H4 (cell line): ENCODE results near the gene KDM4D. TPM values are rescaled to one million over a fixed set of nuclear protein-coding genes. Genes with fewer than 3 reads are reported as not detected.
A peak's percentile ranks its signal among the peaks of the same experiment; 100 is the strongest.
"Not testable (repeated sequence)": the region's sequence is repeated elsewhere in the genome, so short reads cannot be mapped to it uniquely, and the experiment has no call there.

Source experiments
- DNase-seq: peaks from one replicate; pipeline ENCODE4 v3.0.0-alpha.2; 2015; ENCODE audit warnings: low spot score
- total RNA-seq: library from RNA; depleted of rRNA; stranded (reverse); fragments of >200 nt; shearing (Covaris generic); gene quantifications from 2 replicates; pipeline ENCODE4 v1.2.3, GENCODE V29; 2014; rRNA removed

Gene KDM4D
- 0.66 and 0.81 TPM in 2 replicates for total RNA-seq

DNA sequence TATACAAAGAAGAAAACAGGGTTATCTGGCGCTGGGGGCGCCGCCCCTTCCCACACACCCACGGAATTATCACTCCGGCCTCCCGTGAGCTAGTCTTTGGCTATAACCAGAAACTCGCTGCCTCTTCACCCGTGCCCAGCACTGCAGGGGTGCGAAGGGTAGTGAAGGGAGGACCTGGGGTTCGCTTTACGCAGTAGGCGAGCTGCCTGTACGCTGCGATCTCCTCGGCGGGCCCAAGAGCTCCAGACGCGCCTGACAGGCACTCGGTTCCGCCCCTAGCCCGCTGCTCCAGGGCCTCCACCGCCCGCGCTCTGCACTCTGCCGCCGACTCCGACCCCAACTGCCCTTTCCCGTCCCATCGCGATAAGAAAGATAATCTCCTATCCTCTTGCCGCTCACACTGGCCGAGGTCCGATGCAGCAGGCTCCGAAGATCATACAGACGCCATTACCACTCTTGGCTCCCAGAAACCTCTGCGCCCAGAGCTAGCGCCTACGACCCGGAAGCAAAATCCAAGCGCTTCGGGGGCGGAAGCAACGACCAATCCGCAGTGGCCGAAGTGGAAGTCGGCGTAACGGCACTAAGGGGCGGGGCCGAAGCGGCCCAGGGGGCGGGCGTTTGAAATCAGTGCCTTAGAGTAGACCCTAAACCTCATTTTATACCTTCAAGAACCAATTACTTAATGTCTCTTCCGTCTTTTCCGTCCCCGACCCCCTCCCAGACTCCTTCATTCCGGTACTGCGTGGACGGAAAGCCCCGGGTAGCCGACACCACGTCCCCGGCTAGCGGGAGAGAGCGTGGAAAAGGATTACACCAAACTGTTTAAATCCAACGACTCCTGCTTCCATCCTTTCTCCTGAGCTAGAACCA lies at the start of gene KDM4D, which contains the start of gene CWC15:
TSS of gene KDM4D (plus strand) at position 611 of the 870 bp plus-strand sequence. CDS start 23,664 bp downstream, outside the sequence.
TSS of gene CWC15 (minus strand) at position 458 of the 870 bp plus-strand sequence. CDS start 1,371 bp downstream, outside the sequence.
- peak; percentile 90 for DNase-seq

DNA sequence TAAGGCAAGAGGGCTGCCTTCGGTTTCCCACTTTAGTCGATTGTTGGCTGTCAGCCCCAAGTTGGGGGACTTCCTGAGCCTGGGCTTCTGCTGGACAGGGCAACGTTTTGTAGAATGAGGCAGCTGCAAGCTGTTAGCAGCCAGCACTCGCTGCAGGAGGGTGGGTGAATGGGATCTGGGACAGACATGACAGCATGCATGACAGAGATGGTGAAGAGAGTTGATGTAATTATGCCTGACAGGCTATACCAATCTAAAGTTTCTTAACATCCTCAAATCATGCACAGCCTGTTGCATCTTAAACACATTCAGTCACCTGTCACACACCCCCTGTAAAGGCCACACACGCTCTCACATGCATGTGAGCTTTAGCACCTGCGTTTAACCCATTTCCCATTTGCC lies 49.3 kb upstream of the KDM4D start:
- no peak for DNase-seq

- DNase-seq = no peak
These were observed 48.9 kb upstream of the KDM4D start for GRCh38 chr11:94924612-94925011.

DNA sequence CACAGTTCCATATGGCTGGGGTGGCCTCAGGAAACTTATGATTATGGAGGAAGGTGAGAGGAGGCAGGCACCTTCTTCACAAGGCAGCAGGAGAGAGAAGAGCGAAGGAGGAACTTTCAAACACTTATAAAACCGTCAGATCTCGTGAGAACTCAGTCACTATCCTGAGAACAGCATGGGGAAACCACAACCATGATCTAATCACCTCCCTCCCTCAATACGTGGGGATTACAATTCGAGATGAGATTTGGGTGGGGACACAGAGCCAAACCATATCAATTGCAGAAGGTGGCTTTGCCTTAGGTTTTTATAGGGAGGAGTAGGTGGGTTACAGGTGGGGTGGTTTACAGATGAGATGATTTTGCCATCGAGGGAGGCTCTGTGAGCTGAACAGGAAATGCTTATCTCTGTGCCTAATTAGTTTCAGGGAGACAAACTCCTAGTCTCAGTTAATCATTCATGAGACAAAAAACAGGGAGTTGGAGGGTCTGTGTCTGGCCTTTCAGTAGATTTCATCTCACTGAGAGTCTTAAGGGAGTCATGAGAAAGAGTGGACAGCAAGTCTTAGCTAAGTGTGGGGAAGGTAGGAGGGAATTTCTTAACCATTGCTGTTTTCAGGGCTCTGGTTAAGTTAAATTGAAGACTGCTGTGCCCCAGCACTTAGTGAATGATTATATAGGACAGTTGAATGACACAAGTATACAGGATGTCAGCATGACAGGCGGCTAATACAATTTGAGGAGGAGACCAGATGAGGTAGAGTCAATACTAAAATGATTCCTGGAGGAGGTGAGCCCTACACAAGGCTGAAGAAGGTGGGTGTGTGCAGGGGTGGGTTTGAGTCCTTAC lies 47.9 kb upstream of the KDM4D start:
- DNase-seq = no peak

GRCh38 chr11:94926271-94926625 lies 47.3 kb upstream of the KDM4D start:
- DNase-seq = no peak

DNA sequence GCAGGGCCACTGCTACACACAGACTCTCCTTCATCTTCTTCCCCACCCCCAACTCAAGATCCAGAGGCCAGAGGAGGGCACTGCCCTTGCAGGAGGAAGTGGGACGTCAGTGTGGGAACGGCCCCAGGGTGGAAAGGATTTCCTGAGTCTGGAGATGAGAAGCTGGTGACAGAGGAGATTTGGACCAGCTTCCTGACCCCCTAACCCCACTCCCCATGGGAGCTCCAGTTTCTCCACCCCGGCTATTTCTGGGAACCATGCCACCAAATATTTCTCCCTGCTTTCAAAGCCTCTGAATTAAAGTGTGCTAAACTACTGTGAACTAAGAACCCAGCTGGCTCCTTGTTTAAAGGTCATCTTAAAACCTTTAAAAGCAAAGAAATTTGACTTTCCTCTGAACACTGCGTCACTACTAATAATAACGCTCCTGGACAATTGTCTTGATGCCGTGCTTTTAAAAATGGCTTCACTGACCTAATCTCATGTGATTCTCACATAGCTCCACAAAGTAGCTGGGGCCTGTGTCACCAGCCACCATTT lies 46.7 kb upstream of the KDM4D start:
- DNase-seq = peak; percentile 44

GRCh38 chr11:94928117-94928990 lies 45.2 kb upstream of the KDM4D start:
- DNase-seq = no peak

- DNase-seq = not testable (repeated sequence)
These were observed 41.4 kb upstream of the KDM4D start for GRCh38 chr11:94932072-94932471.

GRCh38 chr11:94932503-94932902 lies 41.0 kb upstream of the KDM4D start:
- no peak for DNase-seq

- DNase-seq = no peak
These were observed 40.0 kb upstream of the KDM4D start for GRCh38 chr11:94933223-94934130.

DNA sequence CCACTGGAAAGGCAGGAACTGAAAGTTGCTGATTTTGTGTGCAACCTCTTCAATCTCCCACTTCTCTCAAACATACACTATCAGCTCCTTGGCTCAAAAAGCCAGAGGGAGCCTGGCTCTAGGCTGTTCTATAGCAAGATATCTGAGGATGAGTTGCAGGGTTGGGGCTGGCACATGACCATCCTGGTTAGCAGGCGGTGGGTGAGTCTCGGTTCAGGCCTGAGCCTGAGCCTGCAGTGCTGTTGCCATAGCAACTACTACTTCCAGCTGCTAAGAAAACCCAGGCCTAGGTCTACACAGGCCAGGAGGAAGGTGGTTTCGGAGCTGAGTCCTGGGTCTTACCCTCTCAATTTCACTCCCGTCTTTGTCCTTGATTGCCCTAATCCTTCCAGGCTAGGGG lies 39.1 kb upstream of the KDM4D start:
- no peak for DNase-seq

DNA sequence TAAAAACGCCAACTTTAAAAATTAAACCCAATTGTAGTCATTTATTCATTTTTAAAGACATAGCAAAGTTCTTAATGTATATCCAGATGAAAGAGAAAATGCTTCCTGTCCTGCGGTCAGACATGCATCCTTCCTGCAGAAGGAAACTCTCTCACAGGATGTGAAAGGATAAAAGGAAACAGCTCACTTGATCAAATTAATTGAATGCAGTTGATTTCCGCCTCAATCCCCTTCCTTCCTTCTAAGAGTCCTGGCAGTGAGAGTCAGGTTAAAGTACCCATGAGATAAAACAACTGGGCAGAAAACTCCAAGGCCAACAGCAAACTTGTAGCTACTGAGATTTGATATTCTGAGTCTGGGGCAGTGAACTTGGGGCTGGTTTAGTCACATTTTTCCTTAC lies 38.7 kb upstream of the KDM4D start:
- DNase-seq = no peak

- no peak for DNase-seq
These were observed 35.1 kb upstream of the KDM4D start for GRCh38 chr11:94938095-94939055.

DNA sequence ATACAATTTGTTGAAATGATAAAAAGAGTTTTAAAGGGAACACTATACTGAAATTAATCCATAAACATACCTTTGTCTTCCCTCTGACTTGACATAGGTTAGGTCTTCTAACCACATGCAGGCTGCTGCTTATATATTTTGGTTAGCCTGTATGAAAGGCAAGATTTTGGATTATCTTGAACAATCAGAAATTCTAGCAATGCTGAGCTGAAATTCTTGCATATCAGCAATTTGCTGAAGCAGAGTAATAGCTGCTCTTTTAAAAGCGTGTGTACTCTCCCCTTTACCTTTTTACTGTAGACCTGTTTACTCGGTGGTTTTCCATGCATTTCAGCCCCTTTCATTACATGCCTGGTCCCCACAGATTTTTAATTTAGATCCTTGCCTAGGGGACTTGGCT lies 34.2 kb upstream of the KDM4D start:
- no peak for DNase-seq

DNA sequence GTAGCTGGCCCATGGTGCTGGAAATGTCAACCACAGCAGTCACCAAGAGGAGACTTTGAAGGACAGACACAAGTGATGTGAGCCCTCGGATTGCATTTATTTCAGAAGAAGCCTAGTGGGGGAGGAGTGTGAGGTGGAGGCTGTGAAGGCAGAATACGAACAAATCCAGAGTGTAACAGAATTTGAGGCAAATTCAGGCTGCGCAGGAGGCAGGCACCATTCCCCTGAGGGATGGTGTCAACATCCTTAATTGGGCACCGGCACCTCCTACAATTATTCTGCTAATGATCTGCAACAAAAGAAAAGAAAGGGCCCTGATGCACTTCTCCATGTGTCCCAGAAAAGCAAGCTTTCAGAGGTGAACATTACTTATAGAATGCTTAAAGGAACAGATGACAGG lies 32.4 kb upstream of the KDM4D start:
- no peak for DNase-seq

GRCh38 chr11:94946812-94947211 lies 26.7 kb upstream of the KDM4D start:
- DNase-seq = no peak

DNA sequence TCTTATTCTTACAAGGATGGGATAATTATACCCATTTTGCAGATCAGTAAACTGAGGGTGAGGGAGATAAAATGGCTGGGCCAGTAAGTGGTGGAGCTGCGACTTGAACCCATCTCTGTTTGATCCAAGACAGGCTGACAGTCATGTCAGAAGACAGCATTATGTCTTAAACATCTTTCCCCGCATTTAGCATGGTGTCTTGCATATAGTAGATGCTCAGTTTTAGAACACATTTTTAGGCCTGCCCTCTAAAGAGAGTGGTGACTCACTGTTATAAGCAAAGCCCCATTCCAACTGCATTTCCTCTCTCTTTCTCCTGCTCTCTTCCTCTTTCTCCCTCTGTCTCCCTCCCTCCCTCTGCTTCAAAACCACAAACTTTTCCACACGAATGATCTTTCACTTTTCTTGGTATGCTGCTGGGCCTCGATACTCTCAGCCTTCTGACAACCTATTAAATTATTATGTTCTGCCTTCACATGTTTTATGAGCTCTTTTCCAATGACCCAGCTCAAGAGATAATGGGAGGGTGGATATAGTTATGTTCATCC lies 25.4 kb upstream of the KDM4D start:
- DNase-seq = peak; percentile 44

- no peak for DNase-seq
These were observed 18.8 kb upstream of the KDM4D start for GRCh38 chr11:94954753-94955152.

- DNase-seq = no peak
These were observed 16.5 kb upstream of the KDM4D start for GRCh38 chr11:94956963-94957362.
